HFF-Myc (cell line): ENCODE results near the gene NUP50.

Experiments
- DNase-seq: peaks from one replicate; pipeline ENCODE4 v3.0.0-alpha.2; 2011; ENCODE audit warnings: low read depth; ENCODE audit errors: extremely low read depth
- H3K4me3 ChIP-seq: replicated peaks from 2 replicates; pipeline ENCODE4 v1.5.1; 2011; ENCODE audit warnings: low read depth, mild to moderate bottlenecking, control low read depth, low read length
- CTCF ChIP-seq: IDR thresholded peaks from 2 replicates; pipeline ENCODE4 v1.5.1; 2012; ENCODE audit warnings: mild to moderate bottlenecking, low read depth, low read length, control low read depth; ENCODE audit errors: missing control alignments

Gene NUP50

GRCh38 chr22:45217806-45218205, 54.1 kb downstream of the NUP50 start:
- no peak overlapping the region for H3K4me3 ChIP-seq
- no peak for TF ChIP-seq CTCF
- no peak for DNase-seq

- no peak for TF ChIP-seq CTCF
- no peak for DNase-seq
- H3K4me3 ChIP-seq: no peak overlapping the region
These were observed 55.3 kb downstream of the NUP50 start for GRCh38 chr22:45218976-45219375.

- no peak for DNase-seq
These were observed 57.5 kb downstream of the NUP50 start for GRCh38 chr22:45221201-45221600.

GRCh38 chr22:45223304-45224117, 59.8 kb downstream of the NUP50 start:
- H3K4me3 ChIP-seq: no peak overlapping the region
- DNase-seq: no peak
- TF ChIP-seq CTCF: no peak

More at GRCh38 chr22:45221201-45221600, 57.5 kb downstream of the NUP50 start:
- no peak for TF ChIP-seq CTCF
- H3K4me3 ChIP-seq: no peak overlapping the region

GRCh38 chr22:45224331-45224730, 60.6 kb downstream of the NUP50 start:
- no peak for TF ChIP-seq CTCF
- no peak for DNase-seq
- no peak overlapping the region for H3K4me3 ChIP-seq

GRCh38 chr22:45224988-45225731, 61.4 kb downstream of the NUP50 start:
- no peak overlapping the region for H3K4me3 ChIP-seq
- no peak for TF ChIP-seq CTCF
- no peak for DNase-seq
